ENCODE data around the gene STXBP5.

Gene STXBP5

DNA sequence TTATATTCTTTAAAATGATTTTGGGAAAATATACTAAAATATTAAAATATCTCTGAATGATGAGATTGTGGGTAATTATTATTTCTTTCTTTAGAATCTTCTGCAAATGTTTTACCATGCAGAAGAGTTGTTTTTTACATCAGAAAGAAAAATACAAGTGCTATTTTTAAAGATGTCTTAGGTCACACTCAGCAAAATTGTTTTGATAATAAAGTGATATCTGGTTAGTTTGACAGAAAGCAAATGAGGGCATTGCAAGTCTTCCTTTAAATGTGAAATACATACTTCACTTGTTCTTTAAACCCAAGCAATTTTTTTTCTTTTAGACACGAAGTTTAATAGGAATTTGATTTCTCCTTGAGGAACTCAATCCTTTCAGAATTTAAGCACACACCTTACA is 43.6 kb upstream of the STXBP5 start:
- TF ChIP-seq CTCF (IDR thresholded peaks at IDR 0.05; ENCODE audit: low read depth, low read length), result no peak
- no peak for DNase-seq (ENCODE audit: extremely low read depth, low read depth)

DNA sequence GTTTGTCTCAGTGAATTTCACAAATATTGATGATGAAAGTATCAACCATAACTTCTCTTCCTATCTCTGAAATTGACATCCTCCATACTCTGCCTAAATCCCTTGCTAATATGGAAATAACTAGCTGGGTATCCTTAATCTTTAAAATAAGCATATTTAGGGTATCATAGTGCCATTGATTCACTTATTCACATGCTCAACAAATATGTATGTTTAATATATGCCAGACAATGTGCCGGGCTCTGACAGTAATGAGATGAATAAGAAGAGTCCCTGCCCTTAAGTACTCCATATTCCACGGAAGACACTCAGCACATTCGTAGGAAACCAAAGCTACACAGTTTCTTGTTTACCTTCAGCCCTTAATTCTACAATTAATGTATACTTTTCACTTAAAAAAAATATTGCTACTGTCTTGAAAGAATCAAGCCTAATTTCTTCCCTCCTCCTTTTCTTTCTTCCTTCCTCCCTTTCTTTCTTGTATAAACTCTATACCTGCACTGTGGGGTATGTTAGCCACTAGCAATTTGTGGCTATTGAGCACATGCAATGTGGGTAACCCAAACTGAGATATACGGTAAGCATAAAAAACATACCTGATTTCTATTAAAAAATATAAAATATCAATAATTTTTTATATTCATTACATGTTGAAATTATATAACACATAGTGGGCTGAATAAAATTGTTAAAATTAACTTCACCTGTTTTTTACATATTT is 42.8 kb upstream of the STXBP5 start:
- TF ChIP-seq CTCF (IDR thresholded peaks at IDR 0.05; ENCODE audit: low read depth, low read length), result no peak
- no peak for DNase-seq (ENCODE audit: extremely low read depth, low read depth)

DNA sequence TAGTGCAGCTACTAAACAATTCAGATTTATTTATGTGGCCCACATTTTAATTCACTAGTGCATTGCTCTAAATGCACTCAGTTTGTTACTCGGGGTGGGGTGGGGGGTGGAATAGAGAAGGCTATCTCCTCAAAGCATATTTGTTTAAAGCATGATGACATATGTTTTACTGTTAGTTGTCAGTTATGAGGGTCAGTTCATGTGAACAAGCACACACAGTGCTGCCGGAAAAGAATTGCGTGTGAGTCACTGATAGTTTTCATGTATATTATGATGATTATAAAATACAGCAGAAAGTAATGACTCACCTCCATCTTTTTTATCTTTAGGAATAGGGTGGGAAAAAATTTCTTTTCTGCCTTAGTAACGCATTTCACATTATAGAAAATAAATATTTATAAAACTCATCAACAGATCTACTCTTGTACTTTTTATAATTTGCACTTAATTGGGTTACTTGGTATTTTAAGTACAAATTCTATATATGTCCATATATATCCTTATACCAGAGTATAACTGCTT is 42.2 kb upstream of the STXBP5 start:
- TF ChIP-seq CTCF (IDR thresholded peaks at IDR 0.05; ENCODE audit: low read depth, low read length), result no peak
- no peak for DNase-seq (ENCODE audit: extremely low read depth, low read depth)

DNA sequence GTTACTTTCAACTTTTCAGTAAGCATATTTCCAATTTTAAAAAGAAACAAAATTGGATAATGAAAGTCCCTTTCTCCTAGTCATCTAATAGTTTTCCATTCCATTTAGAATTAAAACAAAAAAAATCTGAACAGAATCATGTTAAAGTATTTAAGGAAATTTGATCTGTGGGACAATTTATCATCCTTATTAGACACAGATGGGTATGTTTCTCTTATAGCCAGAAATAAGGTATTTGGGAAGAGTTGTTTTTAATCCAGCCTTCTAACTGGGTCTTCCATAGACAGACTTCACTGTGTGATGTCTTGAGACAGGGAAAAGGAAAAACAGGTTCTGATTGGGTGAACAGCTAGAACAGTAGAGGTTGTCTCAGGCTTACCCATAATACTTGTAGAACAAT is 39.5 kb upstream of the STXBP5 start:
- no peak for TF ChIP-seq CTCF (IDR thresholded peaks at IDR 0.05; ENCODE audit: low read depth, low read length)
- DNase-seq (ENCODE audit: extremely low read depth, low read depth), result peak; percentile 16

DNA sequence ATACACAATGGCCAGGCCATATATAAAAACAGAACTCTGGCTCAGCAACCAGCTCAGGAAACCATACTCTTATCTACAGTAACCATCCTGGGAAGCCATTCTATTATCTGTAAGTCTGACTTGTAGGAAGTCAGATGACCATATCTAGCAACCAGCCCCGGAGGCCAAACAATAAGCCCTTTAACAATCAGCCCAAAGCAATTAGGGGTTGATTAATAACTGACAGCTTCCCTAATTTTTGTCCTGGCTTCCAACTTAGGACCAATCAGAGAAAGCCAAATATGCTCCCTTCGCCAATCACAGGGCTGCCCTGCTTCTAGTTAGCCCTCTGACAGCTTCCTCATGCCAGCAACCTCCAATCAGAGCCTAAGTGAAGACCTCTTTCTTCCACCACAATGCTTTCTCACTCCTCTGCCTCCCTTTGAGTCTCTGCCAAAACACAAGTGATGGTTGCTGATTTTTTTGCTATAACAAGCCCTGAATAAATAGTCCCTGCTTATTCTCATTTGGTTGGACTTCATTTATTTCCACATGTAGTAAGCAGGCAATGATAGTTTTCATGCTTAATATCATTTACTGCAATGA is 37.8 kb upstream of the STXBP5 start:
- no peak for TF ChIP-seq CTCF (IDR thresholded peaks at IDR 0.05; ENCODE audit: low read depth, low read length)
- no peak for DNase-seq (ENCODE audit: extremely low read depth, low read depth)

DNA sequence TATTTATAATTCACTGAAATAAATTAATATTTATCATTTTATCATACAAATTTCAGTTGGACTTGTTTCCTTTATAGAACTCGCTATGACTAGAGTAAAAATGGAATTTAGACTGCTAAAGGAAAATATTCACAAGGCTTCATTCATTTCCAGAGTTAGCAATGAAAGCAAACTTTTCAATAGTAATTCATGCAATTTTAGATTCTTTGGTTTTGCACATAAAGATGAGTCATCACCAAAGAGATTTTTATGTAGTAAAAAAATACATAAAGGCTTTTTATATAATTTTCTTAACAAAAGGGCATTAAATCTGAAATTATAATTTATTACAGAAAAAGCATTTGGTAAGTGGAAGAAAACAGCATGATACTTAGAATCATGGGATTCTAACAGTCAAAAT is 37.2 kb upstream of the STXBP5 start:
- TF ChIP-seq CTCF (IDR thresholded peaks at IDR 0.05; ENCODE audit: low read depth, low read length), result no peak

More for the DNA sequence above, 37.2 kb upstream of the STXBP5 start:
- DNase-seq (ENCODE audit: extremely low read depth, low read depth), result no peak

Measured in AG09319 (cell line).